ENCODE results near the gene C1QTNF6.

DNA sequence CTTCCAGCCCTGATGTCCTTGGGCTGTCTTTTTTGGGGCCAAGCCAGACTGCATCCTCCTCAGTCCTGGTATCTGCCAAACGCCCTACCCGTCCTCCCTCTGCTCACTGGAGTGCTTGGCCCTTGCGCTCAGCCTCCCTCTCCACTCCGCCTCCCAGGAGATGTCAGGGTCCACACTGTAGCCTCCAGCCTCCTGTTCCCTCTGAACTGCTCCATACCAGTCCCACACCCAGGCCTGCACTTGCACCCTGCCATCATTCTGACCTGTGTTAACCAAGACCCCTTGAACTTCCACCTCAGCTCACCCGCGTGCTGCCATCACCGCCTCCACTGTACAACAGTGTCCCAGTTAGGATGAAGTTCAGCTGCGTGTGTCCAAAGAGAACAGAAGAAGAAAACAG is 32.1 kb downstream of the C1QTNF6 start:
- TF ChIP-seq CEBPB (IDR thresholded peaks at IDR 0.05; ENCODE audit: low read depth, low read length), result no peak
- TF ChIP-seq CTCF (conservative IDR thresholded peaks at IDR 0.05; ENCODE audit: low read depth, low read length), result no peak
- TF ChIP-seq RCOR1 (IDR thresholded peaks at IDR 0.05; ENCODE audit: insufficient replicate concordance, low read length), result no peak
- TF ChIP-seq POLR2A (IDR thresholded peaks at IDR 0.05; ENCODE audit: low read depth, low read length), result no peak
- TF ChIP-seq RAD21 (IDR thresholded peaks at IDR 0.05; ENCODE audit: low read length), result no peak
- no peak for TF ChIP-seq RFX5 (IDR thresholded peaks at IDR 0.05; ENCODE audit: low read depth, low read length)
- no peak for TF ChIP-seq MAFK (IDR thresholded peaks at IDR 0.05; ENCODE audit: low read depth, low read length)
